Limb (tissue), 2 donors: ENCODE data around the gene MRFAP1.

Experiments
- DNase-seq, 2 donors: peaks; one replicate each; pipeline ENCODE4 v3.0.0-alpha.2; 2016; ENCODE audit errors: extremely low spot score in 2 of 2

MRFAP1 gene

DNA sequence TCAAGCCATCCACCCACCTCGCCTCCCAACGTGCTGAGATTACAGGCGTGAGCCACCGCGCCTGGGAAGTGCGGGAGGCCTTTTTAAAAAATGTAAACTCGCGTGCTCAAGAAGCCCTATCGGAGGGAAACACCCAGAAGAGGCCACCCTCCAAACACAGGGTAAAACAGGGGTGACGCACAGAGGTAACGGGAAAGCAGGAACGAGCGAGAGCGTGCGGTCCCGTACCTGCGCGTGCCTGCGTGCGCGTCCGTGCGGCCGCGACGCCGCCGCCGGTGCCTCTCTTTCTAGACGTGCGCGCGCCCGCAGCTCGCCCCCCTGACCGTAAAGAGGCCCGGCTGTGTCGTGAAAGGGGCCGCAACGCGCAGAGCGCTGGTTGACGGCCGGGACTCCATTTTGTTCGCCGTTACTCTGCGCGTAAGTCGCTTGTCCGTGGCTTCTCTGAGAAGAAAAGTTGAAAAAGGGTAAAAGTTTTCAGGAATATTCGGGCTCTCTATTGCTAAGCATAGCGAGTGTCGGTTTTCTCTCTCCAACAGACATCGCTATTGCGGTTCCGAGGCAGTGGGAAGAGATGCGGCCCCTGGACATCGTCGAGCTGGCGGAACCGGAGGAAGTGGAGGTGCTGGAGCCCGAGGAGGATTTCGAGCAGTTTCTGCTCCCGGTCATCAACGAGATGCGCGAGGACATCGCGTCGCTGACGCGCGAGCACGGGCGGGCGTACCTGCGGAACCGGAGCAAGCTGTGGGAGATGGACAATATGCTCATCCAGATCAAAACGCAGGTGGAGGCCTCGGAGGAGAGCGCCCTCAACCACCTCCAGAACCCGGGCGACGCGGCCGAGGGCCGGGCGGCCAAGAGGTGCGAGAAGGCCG is at the start of gene MRFAP1:
Gene MRFAP1, plus strand, starts transcription at position 394 of the 872 bp plus-strand sequence. Its CDS starts 178 bp downstream, at position 572.
- DNase-seq, result peak; percentile 96 to 97

DNA sequence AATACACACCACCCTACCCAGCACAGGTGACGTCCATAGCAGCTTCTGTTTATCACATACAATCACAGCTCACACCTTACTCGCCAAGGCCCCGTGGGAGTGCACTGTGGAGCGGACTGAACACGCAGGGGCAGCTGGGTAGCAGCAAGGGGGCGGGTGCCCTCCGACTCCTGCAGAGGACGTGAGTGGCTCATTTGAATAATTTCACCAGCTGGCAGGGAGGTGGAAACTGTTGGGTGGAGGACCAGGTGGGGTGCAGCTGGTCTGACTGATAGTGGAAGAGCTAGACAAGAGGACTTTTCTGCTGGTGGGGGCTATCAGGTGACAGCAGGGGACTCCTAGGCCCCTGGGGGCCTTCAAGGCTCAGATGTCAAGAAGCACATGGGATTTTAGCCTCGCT is 49.2 kb upstream of the MRFAP1 start:
- DNase-seq, result no peak

DNA sequence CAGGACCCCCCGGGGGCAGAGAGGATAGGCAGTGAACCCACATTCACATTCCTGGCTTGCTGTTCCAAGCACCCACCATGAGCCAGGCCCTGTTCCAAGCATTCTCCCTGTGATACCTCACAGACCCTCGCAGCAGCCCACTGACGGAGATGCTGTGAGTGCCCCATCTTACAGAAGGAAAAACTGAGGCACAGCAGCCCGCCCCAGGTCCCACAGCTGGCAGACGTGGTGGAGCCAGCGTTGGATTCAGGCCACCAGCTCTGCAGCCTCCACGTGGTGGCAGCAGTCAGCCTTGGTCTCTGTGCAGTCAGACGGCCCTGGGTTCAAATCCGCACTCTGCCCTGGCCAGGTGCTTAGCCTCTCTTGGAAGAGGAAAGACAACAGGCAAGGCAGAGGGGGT is 48.7 kb upstream of the MRFAP1 start:
- DNase-seq, result no peak

DNA sequence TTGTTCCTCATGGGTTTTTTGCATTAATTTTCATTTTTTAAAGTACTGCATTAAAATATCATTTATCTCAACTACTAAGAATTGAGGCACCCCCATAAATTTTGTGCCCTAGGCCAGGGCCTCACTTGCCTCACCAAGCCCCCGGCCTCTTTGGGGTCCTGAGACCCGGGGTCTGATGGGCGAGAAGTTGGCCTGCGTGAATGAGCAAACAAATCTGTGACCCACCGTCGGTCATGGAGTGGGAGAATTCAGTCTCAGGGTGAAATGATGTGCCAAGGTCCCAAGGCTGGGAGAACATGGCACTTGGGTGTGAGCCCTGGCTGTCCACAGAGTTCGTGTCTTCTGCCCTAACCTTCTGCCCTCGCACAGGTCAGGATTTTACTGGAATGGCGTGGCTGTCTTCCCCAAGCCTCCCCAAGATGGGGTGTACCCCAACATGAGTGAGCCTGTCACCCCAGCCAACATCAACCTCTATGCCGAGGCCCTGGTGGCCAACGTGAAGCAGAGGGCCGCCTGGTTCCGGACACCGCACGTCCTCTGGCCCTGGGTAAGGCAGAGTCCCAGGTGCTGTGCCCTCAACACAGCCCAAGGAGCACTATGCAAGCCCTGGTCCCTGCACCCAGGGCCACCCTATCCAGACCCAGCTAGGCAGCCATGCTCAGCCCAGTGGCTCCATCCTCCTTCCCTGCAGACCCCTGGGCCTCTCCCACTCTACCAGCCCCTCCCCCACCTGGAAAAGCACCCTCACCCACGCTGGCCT is 47.5 kb upstream of the MRFAP1 start:
- no peak for DNase-seq

DNA sequence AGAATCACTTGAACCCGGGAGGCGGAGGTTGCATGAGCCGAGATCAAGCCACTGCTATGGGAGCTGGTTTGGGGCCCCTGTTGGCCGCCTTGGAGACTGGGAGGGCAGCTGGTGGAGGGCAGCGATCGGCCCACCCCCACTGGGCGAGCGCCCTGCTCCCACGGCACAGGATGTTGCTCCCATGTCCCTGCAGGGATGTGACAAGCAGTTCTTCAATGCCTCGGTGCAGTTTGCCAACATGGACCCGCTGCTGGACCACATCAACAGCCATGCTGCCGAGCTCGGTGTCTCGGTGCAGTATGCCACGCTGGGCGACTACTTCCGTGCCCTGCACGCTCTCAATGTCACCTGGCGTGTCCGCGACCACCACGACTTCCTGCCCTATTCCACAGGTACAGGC is 46.1 kb upstream of the MRFAP1 start:
- no peak for DNase-seq

DNA sequence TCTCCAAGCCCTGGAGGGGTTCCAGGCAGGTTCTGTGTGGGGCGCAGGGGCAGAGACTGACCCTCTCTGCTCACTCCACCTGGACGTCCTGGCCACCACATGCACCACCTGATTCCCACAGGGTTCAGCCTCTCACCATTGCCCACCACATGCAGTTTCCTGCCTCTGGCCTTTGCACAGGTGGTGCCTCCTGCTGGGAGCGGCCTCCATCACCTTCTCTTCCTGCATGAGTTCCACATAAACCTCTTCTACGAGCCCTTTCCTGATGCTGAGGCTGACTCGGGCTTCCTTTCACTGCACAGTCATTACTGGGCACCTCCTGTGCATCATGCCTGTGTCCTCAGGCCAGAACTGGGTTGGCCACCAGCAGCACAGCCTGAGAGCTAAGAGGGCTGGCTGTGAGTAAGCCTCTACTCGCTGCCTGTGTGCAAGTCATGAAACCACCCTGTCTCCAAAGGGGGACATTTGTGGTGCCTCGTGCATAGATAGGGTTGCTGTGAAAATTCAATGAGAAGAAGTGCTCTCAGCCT is 45.6 kb upstream of the MRFAP1 start:
- no peak for DNase-seq

DNA sequence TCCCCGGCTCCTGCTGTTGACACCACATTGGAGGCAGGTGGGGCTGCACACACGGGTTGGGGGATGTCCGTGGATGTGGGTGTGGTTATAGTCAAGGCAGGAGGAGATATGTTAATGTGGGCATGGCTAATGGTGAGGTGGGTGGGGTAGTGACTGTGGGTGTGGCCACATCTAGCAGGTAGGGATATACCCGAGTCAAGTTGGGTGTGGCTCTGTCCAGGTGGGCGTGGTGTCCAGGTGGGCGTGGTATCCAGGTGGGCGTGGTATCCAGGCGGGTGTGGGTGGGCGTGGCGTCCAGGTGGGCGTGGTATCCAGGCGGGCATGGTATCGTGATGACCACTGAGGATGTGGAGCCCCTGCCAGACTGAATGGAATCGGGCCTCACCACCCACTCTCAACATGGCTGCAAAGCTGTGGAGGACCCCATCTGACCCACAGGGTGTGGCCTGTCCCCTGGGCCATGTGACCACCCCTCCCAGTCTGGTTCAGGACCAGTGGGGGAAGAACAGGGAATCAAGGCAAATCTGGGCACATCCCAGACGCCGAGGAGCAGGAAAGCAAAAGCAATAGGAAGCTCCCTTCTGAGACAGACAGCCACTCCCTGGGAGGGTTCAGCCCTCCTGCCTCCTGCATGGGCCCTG is 44.5 kb upstream of the MRFAP1 start:
- DNase-seq, result no peak

DNA sequence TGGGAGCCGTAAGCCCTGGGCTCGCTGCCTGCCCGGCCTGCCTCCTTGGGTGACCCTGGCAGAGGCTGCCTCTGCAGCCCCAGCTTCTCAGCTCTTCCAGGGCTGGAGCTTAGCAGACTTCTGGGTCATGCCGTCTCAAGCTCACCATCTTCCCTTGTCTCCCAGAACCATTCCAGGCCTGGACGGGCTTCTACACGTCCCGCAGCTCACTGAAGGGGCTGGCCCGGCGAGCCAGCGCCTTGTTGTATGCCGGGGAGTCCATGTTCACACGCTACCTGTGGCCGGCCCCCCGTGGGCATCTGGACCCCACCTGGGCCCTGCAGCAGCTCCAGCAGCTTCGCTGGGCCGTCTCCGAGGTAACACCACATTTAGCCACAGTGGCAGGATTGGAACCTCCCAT is 43.5 kb upstream of the MRFAP1 start:
- no peak for DNase-seq

DNA sequence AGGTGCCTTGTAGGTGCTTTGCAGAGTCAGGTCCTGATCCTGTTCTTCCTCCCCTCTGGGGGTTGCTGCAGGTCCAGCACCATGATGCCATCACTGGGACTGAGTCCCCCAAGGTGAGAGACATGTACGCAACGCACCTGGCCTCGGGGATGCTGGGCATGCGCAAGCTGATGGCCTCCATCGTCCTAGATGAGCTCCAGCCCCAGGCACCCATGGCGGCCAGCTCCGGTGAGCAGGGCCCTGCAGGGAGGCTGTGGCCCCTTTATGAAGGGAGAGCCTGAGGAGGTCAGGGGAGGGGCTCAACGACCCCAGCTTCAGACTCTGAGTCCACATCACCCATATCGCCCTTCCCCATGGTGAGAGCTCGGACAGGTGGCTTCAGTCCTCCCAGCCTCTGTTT is 42.4 kb upstream of the MRFAP1 start:
- DNase-seq, result no peak

DNA sequence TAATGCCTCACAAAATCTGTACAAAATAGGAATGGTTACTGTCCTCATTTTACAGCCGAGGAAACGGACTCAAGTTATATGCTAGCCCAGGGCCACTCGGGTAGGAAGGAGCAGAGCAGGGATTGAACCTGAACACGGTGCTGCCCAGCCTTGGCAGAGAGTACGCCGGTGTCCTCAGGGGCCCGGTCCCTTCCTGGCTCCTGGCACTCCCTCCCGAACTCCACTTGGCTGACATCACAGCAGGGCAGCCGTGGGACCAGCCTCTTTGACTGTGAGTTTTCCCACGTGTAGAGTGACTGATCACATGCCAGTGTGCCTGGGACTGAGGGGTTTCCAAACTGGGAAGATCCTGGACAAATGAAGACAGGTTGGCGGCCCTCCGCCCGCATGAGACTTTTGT is 41.8 kb upstream of the MRFAP1 start:
- no peak for DNase-seq

DNA sequence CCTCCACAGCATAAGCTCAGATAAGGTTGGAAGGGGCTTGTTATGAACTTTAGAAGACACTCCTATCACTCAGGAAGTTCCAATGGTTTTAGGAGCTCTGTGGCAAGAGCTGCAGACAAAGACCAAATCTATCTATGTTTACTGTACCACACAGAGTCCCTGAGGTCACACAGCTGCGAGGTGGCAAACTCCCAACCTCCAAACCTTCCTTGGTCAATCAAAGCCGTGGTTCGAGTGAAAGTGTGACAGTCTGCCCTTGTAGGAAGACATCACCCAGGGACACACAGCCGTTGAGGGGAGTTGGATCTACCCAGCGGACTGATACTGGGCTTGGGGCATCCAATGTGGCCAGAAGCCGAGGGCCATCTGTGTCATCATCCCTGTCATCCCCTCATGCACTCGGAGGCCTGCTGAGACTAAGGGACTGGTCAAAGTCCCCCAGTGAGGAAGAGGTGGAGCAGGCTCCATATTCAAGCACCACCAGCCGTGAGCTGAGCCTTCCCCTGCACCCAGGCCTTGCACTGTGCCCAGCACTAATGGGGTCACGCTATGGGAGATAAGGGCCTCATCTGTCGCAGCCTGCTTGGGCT is 38.7 kb upstream of the MRFAP1 start:
- DNase-seq, result no peak

DNA sequence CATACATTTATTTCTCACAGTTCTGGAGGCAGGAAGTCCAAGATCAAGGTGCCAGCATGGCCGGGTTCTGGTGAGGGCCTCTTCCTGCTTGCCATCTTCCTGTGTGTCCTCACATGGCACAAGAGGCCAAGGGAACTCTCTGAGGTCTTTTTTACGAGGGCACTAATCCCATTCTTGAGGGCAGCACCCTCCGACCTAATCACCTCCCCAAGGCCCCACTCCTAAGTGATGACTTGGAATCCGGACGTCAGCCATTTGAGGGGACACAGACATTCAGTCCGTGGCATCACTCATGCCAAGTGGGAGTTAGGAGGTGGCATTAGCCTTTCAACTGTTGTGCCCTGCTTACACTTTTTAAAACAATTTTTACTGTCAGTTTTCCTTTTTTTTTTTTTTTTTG is 38.2 kb upstream of the MRFAP1 start:
- no peak for DNase-seq

DNA sequence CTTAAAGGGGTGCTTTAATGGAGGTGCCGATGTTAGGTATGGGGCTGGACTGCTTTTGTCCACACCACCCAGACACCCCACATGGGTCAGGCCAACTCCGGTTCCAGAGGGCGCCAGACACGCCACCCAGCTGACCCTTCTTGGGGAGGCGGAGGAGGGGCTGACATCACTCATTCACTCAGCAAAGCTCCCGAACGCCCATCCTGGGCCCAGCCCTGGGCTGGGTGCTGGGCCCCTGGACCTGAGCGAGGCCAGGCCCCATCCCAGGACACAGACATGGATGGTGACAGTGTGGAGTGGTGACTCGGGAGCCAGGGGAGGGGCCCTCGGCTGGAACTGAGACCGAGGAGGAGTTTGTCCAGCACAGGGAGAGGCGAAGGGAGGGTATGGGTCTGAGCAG is 37.4 kb upstream of the MRFAP1 start:
- no peak for DNase-seq

DNA sequence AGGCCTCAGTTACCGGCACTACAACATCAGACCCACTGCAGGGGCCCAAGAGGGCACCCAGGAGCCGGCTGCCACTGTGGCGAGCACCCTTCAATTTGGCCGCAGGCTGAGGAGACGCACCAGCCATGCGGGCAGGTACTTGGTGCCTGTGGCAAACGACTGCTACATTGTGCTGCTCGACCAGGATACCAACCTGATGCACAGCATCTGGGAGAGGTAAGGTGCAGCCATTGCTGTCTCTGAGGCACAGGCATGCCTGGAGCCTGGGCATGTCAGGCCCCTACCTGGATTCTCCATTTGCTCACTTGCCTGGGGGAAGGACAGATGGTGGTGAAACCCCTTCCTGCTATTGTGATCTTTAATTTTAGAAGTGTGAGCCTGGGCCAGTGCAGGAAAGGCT is 35.4 kb upstream of the MRFAP1 start:
- no peak for DNase-seq

DNA sequence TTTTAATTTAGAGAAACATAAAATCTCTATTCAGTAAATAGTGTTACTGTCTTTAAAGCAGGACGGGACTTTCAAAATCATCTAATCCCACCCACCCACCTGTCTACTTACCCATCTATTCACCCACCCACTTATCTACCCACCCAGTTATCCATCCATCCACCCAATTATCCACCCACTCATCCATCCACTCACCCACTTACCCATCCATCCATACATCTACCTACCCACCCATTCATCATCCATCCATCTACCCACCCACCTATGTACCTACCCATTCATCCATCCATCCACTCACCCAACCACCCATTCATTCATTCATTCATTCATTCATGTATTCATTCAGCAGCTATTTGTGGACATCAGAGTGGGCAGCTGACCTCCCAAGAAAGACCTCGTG is 34.9 kb upstream of the MRFAP1 start:
- no peak for DNase-seq

DNA sequence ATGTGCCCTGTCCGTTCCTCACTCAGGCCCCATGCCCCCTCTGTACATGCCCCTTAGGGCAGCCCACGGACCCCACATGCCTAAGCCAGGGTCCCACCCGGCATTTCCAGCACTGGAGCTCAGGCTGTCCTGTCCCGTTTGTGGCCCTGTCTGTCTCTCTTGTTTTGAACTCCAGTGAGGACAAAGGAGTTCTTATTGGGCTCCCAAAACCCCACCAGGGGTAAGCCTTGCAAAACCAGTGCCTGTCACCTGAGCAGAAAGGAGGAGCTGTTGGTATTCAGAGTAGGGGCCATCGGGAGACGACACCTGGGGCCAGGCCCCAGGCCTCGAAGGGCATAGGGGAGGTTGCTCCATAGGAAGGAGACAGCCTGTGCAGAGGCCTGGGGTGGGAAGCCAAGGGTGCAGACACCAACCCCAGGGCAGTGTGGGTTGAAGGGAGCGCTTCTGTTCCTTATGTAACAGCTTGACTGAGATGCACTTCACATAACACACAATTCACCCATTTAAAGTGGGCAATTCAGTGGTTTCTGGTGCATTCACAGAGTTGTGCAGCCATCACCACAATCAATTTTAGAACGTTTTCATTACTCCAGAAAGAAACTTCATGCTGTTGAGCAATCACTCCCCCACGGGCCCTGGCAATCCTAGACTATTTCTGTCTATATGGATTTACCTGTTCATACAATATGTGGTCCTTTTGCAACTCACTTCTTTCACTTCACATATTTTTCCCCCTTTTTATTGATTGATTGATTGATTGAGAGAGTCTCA is 33.8 kb upstream of the MRFAP1 start:
- no peak for DNase-seq

DNA sequence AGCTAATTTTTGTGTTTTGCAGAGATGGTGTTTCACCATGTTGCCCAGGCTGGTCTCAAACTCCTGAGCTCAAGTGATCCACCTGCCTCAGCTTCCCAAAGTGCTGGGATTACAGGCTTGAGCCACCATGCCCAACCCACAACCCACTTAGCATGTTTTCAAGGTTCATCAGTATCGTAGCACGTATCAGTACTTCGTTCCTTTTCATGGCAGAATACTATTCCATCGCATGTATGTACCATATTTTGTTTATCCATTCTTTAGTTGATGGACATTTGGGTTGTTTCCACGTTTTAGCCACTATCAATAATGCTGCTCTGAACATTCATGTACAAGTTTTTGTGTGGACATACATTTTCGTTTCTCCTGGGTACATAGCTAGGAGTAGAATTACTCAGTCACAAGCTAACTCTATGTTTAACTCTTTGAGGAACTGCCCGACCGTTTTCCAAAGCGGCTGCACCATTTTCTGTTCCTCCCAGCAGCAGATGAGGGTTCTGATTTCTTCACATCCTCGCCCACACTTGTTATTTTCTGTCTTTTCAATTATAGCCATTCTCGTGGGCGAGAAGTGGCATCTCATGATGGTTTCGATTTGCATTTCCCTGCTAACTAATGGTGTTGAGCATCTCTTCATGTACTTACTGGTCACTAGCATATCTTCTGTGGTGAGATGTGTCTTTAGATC is 33.0 kb upstream of the MRFAP1 start:
- no peak for DNase-seq

DNA sequence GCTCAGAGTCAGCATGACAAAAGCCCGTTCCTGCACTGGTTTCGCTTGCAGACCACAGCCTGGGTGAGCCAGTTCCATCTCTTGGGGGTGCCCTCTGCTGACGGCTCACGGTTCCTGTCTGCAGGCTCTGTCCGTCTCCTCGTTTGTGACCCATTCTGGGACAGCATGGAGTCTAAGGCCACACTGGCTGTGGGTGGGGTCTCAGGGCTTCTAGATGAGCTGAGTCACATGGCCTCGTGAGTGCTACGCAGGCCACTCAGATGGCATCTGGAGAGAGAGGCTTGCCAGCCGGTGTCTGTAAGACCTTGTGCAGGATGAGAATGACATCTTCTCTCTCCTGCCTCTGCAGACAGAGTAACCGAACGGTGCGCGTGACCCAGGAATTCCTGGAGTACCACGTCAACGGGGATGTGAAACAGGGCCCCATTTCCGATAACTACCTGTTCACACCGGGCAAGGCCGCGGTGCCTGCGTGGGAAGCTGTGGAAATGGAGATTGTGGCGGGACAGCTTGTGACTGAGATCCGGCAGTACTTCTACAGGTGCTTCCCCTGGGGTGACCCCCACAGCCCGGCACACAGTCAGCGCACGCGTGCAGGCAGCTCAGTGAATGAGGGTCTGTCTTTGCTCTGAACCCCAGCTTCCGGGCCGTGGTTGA is 31.6 kb upstream of the MRFAP1 start:
- no peak for DNase-seq

DNA sequence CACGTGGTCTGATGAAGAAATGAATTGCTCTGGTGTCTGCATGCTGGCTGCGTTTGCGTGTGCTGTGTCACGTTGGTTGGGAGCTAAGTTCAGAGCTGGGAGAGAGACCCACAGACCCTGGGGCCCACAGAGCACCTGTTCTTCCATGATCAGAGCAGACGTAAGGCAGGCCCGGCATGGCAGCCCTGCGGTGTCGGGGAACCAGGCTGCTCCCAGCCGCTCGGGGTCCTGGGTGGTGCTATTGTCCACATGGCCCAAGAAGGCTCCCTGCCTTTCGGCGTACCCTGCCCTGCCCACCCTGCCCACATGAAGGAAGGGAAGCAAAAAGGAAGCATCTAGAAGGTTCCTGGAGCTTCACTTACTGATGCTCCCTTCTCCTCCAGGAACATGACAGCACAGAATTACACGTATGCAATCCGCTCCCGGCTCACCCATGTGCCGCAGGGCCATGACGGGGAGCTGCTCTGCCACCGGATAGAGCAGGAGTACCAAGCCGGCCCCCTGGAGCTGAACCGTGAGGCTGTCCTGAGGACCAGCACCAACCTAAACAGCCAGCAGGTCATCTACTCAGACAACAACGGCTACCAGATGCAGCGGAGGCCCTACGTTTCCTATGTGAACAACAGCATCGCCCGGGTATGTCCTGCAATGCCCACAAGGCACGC is 30.9 kb upstream of the MRFAP1 start:
- no peak for DNase-seq
